Endodermal cell (in vitro differentiated cells): ENCODE measurements around the gene TMEM44. TPM values are rescaled to one million over a fixed set of nuclear protein-coding genes. Genes with fewer than 3 reads are reported as not detected.
"Not testable (repeated sequence)": the region's sequence is repeated elsewhere in the genome, so short reads cannot be mapped to it uniquely, and the experiment has no call there.

Experiments used
- DNase-seq: peaks from one replicate; pipeline ENCODE4 v3.0.0-alpha.2; 2017
- H3K27ac ChIP-seq: 2 replicates; pipeline ENCODE4 v1.5.1; 2013; ENCODE audit warnings: mild to moderate bottlenecking, low read depth, low read length, moderate library complexity
- H3K27me3 ChIP-seq: 2 replicates; pipeline ENCODE4 v1.6.1; 2013; ENCODE audit warnings: mild to moderate bottlenecking, low read length, moderate library complexity; ENCODE audit not compliant: insufficient read depth, control insufficient read depth, poor library complexity, severe bottlenecking
- H3K36me3 ChIP-seq: 2 replicates; pipeline ENCODE4 v1.7.0; 2013; ENCODE audit warnings: mild to moderate bottlenecking, low read length, moderate library complexity; ENCODE audit not compliant: control insufficient read depth, insufficient read depth
- H3K4me1 ChIP-seq: one replicate; pipeline ENCODE4 v1.7.0; 2013; ENCODE audit warnings: low read length; ENCODE audit not compliant: control insufficient read depth, insufficient read depth
- H3K4me3 ChIP-seq: 2 replicates; pipeline ENCODE4 v1.5.1; 2013; ENCODE audit warnings: mild to moderate bottlenecking, low read length, moderate library complexity
- H3K9ac ChIP-seq: 2 replicates; pipeline ENCODE4 v1.6.1; 2013; ENCODE audit warnings: mild to moderate bottlenecking, low read length, moderate library complexity; ENCODE audit not compliant: poor library complexity, severe bottlenecking; ENCODE audit errors: extremely low read depth
- H3K9me3 ChIP-seq: 2 replicates; pipeline ENCODE4 v1.6.1; 2013; ENCODE audit warnings: mild to moderate bottlenecking, low read length, moderate library complexity; ENCODE audit not compliant: control insufficient read depth
- H3K27ac Mint-ChIP-seq: 2 replicates; pipeline ENCODE4 v1.8.0; 2020; ENCODE audit warnings: mixed read lengths
- H3K27me3 Mint-ChIP-seq: 2 replicates; pipeline ENCODE4 v1.8.0; 2021; ENCODE audit warnings: mild to moderate bottlenecking, mixed read lengths; ENCODE audit not compliant: insufficient read depth
- H3K36me3 Mint-ChIP-seq: 2 replicates; pipeline ENCODE4 v1.8.0; 2020; ENCODE audit warnings: low read depth, mixed read lengths
- H3K4me1 Mint-ChIP-seq: 2 replicates; pipeline ENCODE4 v1.8.0; 2020; ENCODE audit warnings: mixed read lengths
- H3K4me3 Mint-ChIP-seq: 2 replicates; pipeline ENCODE4 v1.8.0; 2020; ENCODE audit warnings: mild to moderate bottlenecking, moderate library complexity, mixed read lengths
- H3K9me3 Mint-ChIP-seq: 2 replicates; pipeline ENCODE4 v1.8.0; 2020; ENCODE audit warnings: mild to moderate bottlenecking, mixed read lengths
- WGBS, 2 experiments: methylation state at CpG; one replicate each; pipeline versions ENCODE4 v1.1.5 to v1.1.7; 2013; ENCODE audit warnings: missing lambda C conversion rate in 2 of 2, mixed read lengths in 1 of 2; ENCODE audit not compliant: insufficient coverage in 1 of 2, insufficient read length in 1 of 2; 5-methylcytosine and 5-hydroxymethylcytosine counted together
- total RNA-seq, 2 donors: library from RNA; stranded (reverse); fragmentation: NEBNext Ultra II Directional in 1 of 2; extraction: Animal tissue kit (Norgen Biotek cat#: 25700) in 1 of 2; gene quantifications; 2 replicates in 1 of 2; 3 replicates in 1 of 2; pipeline ENCODE4 v1.2.1, GENCODE V29; 2021
- TF ChIP-seq, protein P1 (sequence below): fragments of 200-600 bp; sonication (generic); conservative IDR thresholded peaks from 2 replicates; pipeline ENCODE4 v1.5.0; 2021; ENCODE audit warnings: antibody characterized with exemption, mild to moderate bottlenecking

Gene TMEM44
- total RNA-seq, 2 donors from 2014 or later = 31.0 to 34.4 TPM

DNA sequence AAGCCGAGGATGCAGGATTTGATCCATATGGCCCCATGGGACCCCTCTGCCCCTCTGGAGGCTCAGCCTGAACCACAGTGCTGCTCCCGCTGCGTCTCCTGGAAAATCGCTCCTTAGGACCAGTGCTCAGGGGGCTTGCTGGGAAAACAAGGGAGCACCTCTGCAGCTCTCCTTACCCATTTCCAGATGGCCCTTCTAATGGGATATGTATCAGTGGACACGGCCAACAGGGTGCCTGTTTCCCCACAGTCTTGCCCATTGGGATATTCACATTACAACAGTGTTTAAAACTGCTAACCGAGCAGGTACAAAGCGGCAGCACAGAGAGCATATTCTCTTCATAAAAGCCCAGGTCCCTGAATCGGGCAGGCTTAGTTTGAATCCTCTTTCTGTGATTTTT, 27.1 kb downstream of the TMEM44 start:
- no peaks in the 10 kb centered on the region for H3K27me3 Mint-ChIP-seq
- Histone ChIP-seq H3K9me3 (no peaks in the 10 kb centered on the region), H3K27ac (no peak overlapping the region), H3K36me3 (no peaks in the 10 kb centered on the region), H3K9ac (no peak overlapping the region), H3K4me3 (no peak overlapping the region), H3K4me1 (no peaks in the 10 kb centered on the region), H3K27me3 (no peaks in the 10 kb centered on the region)
- no peak for DNase-seq
- no peak overlapping the region for H3K4me3 Mint-ChIP-seq
- H3K9me3 Mint-ChIP-seq = no peaks in the 10 kb centered on the region
- peaks cover 30% of the 10 kb centered on the region for H3K36me3 Mint-ChIP-seq
- WGBS, 2 experiments = 82 to 100% methylated on average over 6 to 8 of the region's 8 CpGs
- TF ChIP-seq, protein P1, sequence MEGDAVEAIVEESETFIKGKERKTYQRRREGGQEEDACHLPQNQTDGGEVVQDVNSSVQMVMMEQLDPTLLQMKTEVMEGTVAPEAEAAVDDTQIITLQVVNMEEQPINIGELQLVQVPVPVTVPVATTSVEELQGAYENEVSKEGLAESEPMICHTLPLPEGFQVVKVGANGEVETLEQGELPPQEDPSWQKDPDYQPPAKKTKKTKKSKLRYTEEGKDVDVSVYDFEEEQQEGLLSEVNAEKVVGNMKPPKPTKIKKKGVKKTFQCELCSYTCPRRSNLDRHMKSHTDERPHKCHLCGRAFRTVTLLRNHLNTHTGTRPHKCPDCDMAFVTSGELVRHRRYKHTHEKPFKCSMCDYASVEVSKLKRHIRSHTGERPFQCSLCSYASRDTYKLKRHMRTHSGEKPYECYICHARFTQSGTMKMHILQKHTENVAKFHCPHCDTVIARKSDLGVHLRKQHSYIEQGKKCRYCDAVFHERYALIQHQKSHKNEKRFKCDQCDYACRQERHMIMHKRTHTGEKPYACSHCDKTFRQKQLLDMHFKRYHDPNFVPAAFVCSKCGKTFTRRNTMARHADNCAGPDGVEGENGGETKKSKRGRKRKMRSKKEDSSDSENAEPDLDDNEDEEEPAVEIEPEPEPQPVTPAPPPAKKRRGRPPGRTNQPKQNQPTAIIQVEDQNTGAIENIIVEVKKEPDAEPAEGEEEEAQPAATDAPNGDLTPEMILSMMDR = no peak
- H3K4me1 Mint-ChIP-seq = peaks cover 5% of the 10 kb centered on the region
- H3K27ac Mint-ChIP-seq = no peak overlapping the region

DNA sequence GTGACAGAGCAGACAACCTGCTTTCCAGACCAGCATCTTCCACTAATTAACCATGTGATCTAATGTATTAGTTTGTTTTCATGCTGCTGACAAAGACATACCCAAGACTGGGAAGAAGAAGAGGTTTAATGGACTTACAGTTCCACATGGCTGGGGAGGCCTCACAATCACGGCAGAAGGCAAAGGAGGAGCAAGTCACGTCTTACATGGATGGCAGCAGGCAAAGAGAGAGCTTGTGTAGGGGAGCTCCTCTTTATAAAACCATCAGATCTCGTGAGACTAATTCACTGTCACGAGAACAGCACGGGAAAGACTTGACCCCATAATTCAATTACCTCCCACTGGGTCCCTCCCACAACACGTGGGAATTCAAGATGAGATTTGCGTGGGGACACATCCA, 27.9 kb downstream of the TMEM44 start:
- not testable (repeated sequence) for H3K36me3 ChIP-seq, H3K9me3 ChIP-seq, H3K27me3 ChIP-seq, DNase-seq, H3K27ac Mint-ChIP-seq, H3K4me3 ChIP-seq, H3K4me3 Mint-ChIP-seq, H3K9me3 Mint-ChIP-seq, H3K27me3 Mint-ChIP-seq, H3K4me1 Mint-ChIP-seq, H3K4me1 ChIP-seq, H3K27ac ChIP-seq, H3K9ac ChIP-seq
- 90 to 93% methylated on average over 7 of the region's 7 CpGs for WGBS, 2 experiments
- H3K36me3 Mint-ChIP-seq = peaks cover 29% of the 10 kb centered on the region

DNA sequence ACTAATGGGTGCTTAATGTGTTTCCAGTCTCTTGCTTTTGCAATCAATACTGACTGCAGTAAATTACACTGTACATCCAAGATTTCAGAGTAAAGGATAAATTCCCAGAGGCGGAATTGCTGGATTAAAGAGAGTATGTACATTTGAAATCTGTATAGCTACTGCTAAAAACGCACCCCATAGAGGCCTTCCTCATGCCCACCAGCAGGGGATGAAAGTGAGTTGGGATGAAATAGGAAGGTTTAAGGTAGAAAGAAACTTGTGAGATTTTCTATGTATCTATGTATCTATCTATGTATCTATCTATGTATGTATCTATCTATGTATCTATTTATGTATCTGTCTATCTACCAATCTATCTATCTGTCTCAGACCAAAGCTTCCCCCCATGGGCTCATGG, 28.4 kb downstream of the TMEM44 start:
- 84% methylated on average over 2 of the region's 2 CpGs; no CpG with 5 or more reads in 1 of the 2 experiments for WGBS, 2 experiments
- TF ChIP-seq, protein P1 = peak; percentile 74
- Histone ChIP-seq H3K9me3 (no peaks in the 10 kb centered on the region), H3K36me3 (peaks cover 4% of the 10 kb centered on the region), H3K4me3 (no peak overlapping the region), H3K9ac (no peak overlapping the region), H3K27me3 (no peaks in the 10 kb centered on the region), H3K4me1 (no peaks in the 10 kb centered on the region), H3K27ac (no peak overlapping the region)
- H3K36me3 Mint-ChIP-seq = peaks cover 29% of the 10 kb centered on the region
- DNase-seq = no peak
- H3K4me1 Mint-ChIP-seq = peaks cover 5% of the 10 kb centered on the region
- no peaks in the 10 kb centered on the region for H3K9me3 Mint-ChIP-seq
- no peak overlapping the region for H3K27ac Mint-ChIP-seq
- H3K27me3 Mint-ChIP-seq = no peaks in the 10 kb centered on the region
- H3K4me3 Mint-ChIP-seq = no peak overlapping the region

DNA sequence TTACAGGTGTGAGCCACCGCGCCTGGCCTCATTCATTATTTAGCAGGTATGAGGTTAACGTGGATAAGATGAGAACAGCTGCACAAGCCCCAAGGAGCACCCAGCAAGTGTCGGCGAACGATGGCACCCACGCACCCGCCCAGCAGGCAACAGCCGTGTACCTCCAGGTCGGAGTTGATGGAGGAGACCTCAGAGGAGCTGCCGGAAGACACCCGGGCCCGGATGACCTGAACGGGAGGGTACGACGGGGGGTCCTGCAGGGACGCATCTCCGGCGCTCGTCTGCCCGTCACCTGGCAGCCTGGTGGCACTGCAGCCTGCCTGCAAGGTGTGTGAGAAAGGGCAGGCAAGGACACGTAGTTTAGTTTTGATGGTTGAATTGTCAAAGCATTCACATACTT, 29.1 kb downstream of the TMEM44 start:
- Mint-ChIP-seq H3K9me3 (no peaks in the 10 kb centered on the region), H3K4me3 (no peak overlapping the region), H3K27me3 (no peaks in the 10 kb centered on the region), H3K27ac (no peak overlapping the region), H3K4me1 (peaks cover 5% of the 10 kb centered on the region), H3K36me3 (peaks cover 31% of the 10 kb centered on the region)
- DNase-seq = no peak
- TF ChIP-seq, protein P1 = no peak
- Histone ChIP-seq H3K4me1 (no peaks in the 10 kb centered on the region), H3K36me3 (peaks cover 4% of the 10 kb centered on the region), H3K27ac (no peak overlapping the region), H3K27me3 (no peaks in the 10 kb centered on the region), H3K9ac (no peak overlapping the region), H3K4me3 (no peak overlapping the region), H3K9me3 (no peaks in the 10 kb centered on the region)
- WGBS, 2 experiments = 94 to 95% methylated on average over 16 to 22 of the region's 22 CpGs
